Upper lobe of left lung (tissue), 6 donors: Measurements from ENCODE around the gene KCTD1. TPM values are rescaled to one million over a fixed set of nuclear protein-coding genes. Genes with fewer than 3 reads are reported as not detected.

Experiments
- ATAC-seq, 2 donors: fragments of 200-7000 bp; cut with Tn5 transposase; one replicate each; pipeline ENCODE4 v1.9.1; 2022; ENCODE audit warnings: mild to moderate bottlenecking in 2 of 2, moderate library complexity in 2 of 2; ENCODE audit not compliant: low FRiP score in 2 of 2
- DNase-seq, 2 donors: peaks; one replicate each; pipeline ENCODE4 v3.0.0-alpha.2; 2019 to 2020
- H3K27ac ChIP-seq, 4 donors: fragments of 200-600 bp; sonication (generic); one replicate each; pipeline ENCODE4 v1.5.1; 2016 to 2019
- H3K27me3 ChIP-seq, 4 donors: fragments of 200-600 bp; sonication (generic); one replicate each; pipeline ENCODE4 v1.5.1; 2017 to 2019
- H3K36me3 ChIP-seq, 4 donors: fragments of 200-600 bp; sonication (generic); one replicate each; pipeline ENCODE4 v1.5.1; 2016 to 2019
- H3K4me1 ChIP-seq, 4 donors: fragments of 200-600 bp; sonication (generic); one replicate each; pipeline ENCODE4 v1.5.1; 2018 to 2019
- H3K4me3 ChIP-seq, 4 donors: fragments of 200-600 bp; sonication (generic); one replicate each; pipeline ENCODE4 v1.5.1; 2017 to 2019; ENCODE audit warnings: mild to moderate bottlenecking in 2 of 4, moderate library complexity in 1 of 4
- H3K9me3 ChIP-seq, 4 donors: fragments of 200-600 bp; sonication (generic); one replicate each; pipeline ENCODE4 v1.5.1; 2018 to 2019
- EP300 ChIP-seq, 4 donors: sonication (generic); formaldehyde crosslinking; IDR thresholded peaks; one replicate each; pipeline ENCODE4 v1.5.1; 2017; ENCODE audit warnings: antibody characterized with exemption in 4 of 4, control low read depth in 2 of 4
- POLR2A ChIP-seq, 4 donors: fragments of 450-650 bp; IDR thresholded peaks; one replicate each; pipeline ENCODE4 v1.5.1; 2016 to 2017; ENCODE audit warnings: antibody characterized with exemption in 4 of 4, mild to moderate bottlenecking in 2 of 4
- POLR2AphosphoS5 ChIP-seq, 2 donors: sonication (generic); formaldehyde crosslinking; IDR thresholded peaks; one replicate each; pipeline ENCODE4 v1.5.1; 2017; ENCODE audit warnings: antibody characterized with exemption in 2 of 2
- WGBS, 2 donors: methylation state at CpG; one replicate each; pipeline ENCODE4 v1.1.5; 2017 to 2018; 5-methylcytosine and 5-hydroxymethylcytosine counted together
- total RNA-seq, 6 donors: library from RNA; depleted of rRNA in 4 of 6; stranded (reverse); fragments of >200 nt in 4 of 6; gene quantifications; one replicate each; pipeline versions ENCODE4 v1.1.0 to v1.2.1, GENCODE V29; 2016 to 2021
- TF ChIP-seq, protein P1 (sequence below), 6 experiments: fragments of 450-650 bp in 4 of 6; fragments of 200-600 bp in 2 of 6; sonication (generic) in 2 of 6; IDR thresholded peaks; one replicate each; pipeline ENCODE4 v1.5.1; 2016 to 2019; ENCODE audit warnings: antibody characterized with exemption in 6 of 6
- donor health status: DM: no; HTN: no; CAD: no; lungs with moderate emphysema.
- donor health status: DM: no; HTN: yes; CAD: no; lungs with severe emphysema.

The KCTD1 gene
- total RNA-seq, 6 donors from 2014 or later, result 5.8 to 22.3 (median 14.1) TPM

- DNase-seq, result peak; percentile 67 to 92
- H3K4me1 ChIP-seq, result peaks cover 32 to 64% (median 35%) of the 10 kb centered on the region in 4 donors
- peak in 1 of 4 donors; percentile 36 for TF ChIP-seq POLR2A (IDR thresholded peaks at IDR 0.05)
- TF ChIP-seq, protein P1, sequence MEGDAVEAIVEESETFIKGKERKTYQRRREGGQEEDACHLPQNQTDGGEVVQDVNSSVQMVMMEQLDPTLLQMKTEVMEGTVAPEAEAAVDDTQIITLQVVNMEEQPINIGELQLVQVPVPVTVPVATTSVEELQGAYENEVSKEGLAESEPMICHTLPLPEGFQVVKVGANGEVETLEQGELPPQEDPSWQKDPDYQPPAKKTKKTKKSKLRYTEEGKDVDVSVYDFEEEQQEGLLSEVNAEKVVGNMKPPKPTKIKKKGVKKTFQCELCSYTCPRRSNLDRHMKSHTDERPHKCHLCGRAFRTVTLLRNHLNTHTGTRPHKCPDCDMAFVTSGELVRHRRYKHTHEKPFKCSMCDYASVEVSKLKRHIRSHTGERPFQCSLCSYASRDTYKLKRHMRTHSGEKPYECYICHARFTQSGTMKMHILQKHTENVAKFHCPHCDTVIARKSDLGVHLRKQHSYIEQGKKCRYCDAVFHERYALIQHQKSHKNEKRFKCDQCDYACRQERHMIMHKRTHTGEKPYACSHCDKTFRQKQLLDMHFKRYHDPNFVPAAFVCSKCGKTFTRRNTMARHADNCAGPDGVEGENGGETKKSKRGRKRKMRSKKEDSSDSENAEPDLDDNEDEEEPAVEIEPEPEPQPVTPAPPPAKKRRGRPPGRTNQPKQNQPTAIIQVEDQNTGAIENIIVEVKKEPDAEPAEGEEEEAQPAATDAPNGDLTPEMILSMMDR (IDR thresholded peaks at IDR 0.05), result no peak
- no peak for TF ChIP-seq POLR2AphosphoS5 (IDR thresholded peaks at IDR 0.05)
Observed at GRCh38 chr18:26549263-26550094, 1.1 kb upstream of the KCTD1 start.

DNA sequence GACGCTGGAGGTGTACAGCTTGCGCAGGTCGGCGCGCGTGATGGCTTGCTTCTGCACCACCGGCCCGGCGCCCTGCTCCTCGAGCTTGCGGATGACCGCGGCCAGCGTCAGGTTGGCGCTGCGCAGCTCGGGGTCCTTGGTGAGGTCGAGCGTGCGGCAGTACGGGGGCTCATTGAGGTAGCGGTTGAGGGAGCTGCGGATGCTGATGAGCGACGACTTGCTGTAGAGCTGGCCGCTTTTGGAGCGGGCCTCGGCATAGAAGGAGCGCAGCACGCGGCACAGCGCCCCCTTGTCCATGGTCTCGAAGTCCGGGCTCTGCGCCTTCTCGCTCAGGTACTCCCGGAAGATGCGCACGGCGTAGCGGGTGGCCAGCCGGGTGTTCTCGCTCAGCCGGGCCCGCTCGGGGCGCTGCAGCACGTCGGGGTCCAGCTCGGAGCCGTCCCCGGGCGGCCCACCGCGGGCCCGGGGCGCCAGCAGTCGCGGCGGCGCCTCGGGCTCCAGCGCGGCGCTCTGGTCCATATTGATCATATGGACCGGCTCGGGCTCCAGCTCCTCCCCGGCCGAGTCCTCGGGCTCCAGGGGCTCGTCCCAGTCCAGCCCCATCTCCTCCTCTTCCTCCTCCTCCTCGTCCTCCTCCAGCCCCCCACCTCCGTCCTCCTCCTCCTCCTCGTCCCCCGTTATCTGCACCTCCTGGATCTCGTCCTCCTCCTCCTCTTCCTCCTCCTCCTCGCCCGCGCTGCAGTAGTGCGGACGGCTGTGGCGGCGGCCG is 523 bp downstream of the KCTD1 start:
- ATAC-seq, result peak; percentile 52 to 63
- Histone ChIP-seq H3K4me3 (peak overlapping the region; percentile 56 to 85 (median 82)), H3K27ac (peak overlapping the region in 3 of 4 donors; percentile 26 to 79 (median 57)), H3K27me3 (peaks cover 0 to 26% (median 17%) of the 10 kb centered on the region in 4 donors), H3K4me1 (peaks cover 32 to 64% (median 36%) of the 10 kb centered on the region in 4 donors), H3K9me3 (no peaks in the 10 kb centered on the region), H3K36me3 (no peaks in the 10 kb centered on the region)
- 9 to 11% methylated on average over 25 to 44 of the region's 84 CpGs for WGBS, 2 donors
- DNase-seq, result peak; percentile 71 to 90
- no peak for TF ChIP-seq POLR2AphosphoS5 (IDR thresholded peaks at IDR 0.05)
- TF ChIP-seq, protein P1 (IDR thresholded peaks at IDR 0.05), result peak in 4 of 6 experiments; percentile 9 to 50 (median 39)

More at GRCh38 chr18:26549263-26550094, 1.1 kb upstream of the KCTD1 start:
- no peaks in the 10 kb centered on the region for H3K36me3 ChIP-seq
- ATAC-seq, result peak; percentile 49 to 69
- peaks cover 0 to 26% (median 17%) of the 10 kb centered on the region in 4 donors for H3K27me3 ChIP-seq
- no peaks in the 10 kb centered on the region for H3K9me3 ChIP-seq
- WGBS, 2 donors, result 0 to 1% methylated on average over 30 to 43 of the region's 71 CpGs
- H3K4me3 ChIP-seq, result peak overlapping the region; percentile 56 to 85 (median 82)
- peak overlapping the region; percentile 37 to 79 (median 58) for H3K27ac ChIP-seq

- Histone ChIP-seq H3K27ac (peak overlapping the region in 1 of 4 donors; percentile 79), H3K36me3 (no peaks in the 10 kb centered on the region), H3K9me3 (no peaks in the 10 kb centered on the region), H3K4me1 (peaks cover 32 to 64% (median 36%) of the 10 kb centered on the region in 4 donors), H3K4me3 (peak overlapping the region in 3 of 4 donors; percentile 82 to 85 (median 83)), H3K27me3 (peaks cover 0 to 26% (median 16%) of the 10 kb centered on the region in 4 donors)
- TF ChIP-seq POLR2AphosphoS5 (IDR thresholded peaks at IDR 0.05) (no peak), EP300 (IDR thresholded peaks at IDR 0.05) (no peak), POLR2A (IDR thresholded peaks at IDR 0.05) (no peak)
- TF ChIP-seq, protein P1 (IDR thresholded peaks at IDR 0.05), result no peak
- 77% methylated on average over 45 to 58 of the region's 69 CpGs for WGBS, 2 donors
- peak in 1 of 2 donors; percentile 72 for DNase-seq
- ATAC-seq, result no peak
Observed at GRCh38 chr18:26546875-26547645, 1.3 kb downstream of the KCTD1 start.

GRCh38 chr18:26546170-26546874 is 2.0 kb downstream of the KCTD1 start:
- DNase-seq (no peak), ATAC-seq (no peak)
- Histone ChIP-seq H3K27me3 (peaks cover 0 to 26% (median 14%) of the 10 kb centered on the region in 4 donors), H3K4me1 (peaks cover 32 to 59% (median 36%) of the 10 kb centered on the region in 4 donors), H3K4me3 (peak overlapping the region in 1 of 4 donors; percentile 82), H3K36me3 (no peaks in the 10 kb centered on the region), H3K27ac (no peak overlapping the region), H3K9me3 (no peaks in the 10 kb centered on the region)
- TF ChIP-seq EP300 (IDR thresholded peaks at IDR 0.05) (no peak), POLR2A (IDR thresholded peaks at IDR 0.05) (no peak), POLR2AphosphoS5 (IDR thresholded peaks at IDR 0.05) (no peak)
- TF ChIP-seq, protein P1 (IDR thresholded peaks at IDR 0.05), result no peak
- WGBS, 2 donors, result 86 to 90% methylated on average over 16 of the region's 16 CpGs
